Gastroesophageal sphincter (tissue), 3 donors: Measurements from ENCODE around the gene CELA2B.

Experiments
- POLR2A ChIP-seq, 2 donors: fragments of 450-650 bp; IDR thresholded peaks; one replicate each; pipeline ENCODE4 v1.6.1; 2017; ENCODE audit warnings: antibody characterized with exemption in 2 of 2, mild to moderate bottlenecking in 2 of 2, moderate library complexity in 1 of 2
- TF ChIP-seq, protein P1 (sequence below), 4 experiments: fragments of 200-600 bp in 2 of 4; fragments of 450-650 bp in 2 of 4; sonication (generic) in 1 of 4; IDR thresholded peaks; one replicate each; pipeline ENCODE4 v1.5.1; 2017 to 2019; ENCODE audit warnings: antibody characterized with exemption in 4 of 4, mild to moderate bottlenecking in 2 of 4, moderate library complexity in 2 of 4

DNA sequence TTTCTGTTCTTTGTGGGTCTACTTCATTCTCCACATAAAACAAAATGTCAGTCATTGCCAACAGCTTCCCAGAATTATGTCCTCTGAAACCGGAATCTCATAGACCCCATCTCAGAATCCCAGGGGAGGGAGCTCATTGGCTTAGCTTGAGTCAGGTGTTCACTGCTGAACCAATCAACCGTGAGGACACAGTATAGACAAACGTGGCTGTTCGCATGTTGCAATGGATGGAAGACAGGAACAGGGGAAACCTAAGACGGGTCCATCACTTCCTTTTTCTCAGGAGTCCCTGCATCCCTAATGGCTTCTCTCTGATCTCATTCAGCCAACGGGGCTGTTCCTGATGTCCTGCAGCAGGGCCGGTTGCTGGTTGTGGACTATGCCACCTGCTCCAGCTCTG is 10.2 kb upstream of the CELA2B start:
- TF ChIP-seq, protein P1, sequence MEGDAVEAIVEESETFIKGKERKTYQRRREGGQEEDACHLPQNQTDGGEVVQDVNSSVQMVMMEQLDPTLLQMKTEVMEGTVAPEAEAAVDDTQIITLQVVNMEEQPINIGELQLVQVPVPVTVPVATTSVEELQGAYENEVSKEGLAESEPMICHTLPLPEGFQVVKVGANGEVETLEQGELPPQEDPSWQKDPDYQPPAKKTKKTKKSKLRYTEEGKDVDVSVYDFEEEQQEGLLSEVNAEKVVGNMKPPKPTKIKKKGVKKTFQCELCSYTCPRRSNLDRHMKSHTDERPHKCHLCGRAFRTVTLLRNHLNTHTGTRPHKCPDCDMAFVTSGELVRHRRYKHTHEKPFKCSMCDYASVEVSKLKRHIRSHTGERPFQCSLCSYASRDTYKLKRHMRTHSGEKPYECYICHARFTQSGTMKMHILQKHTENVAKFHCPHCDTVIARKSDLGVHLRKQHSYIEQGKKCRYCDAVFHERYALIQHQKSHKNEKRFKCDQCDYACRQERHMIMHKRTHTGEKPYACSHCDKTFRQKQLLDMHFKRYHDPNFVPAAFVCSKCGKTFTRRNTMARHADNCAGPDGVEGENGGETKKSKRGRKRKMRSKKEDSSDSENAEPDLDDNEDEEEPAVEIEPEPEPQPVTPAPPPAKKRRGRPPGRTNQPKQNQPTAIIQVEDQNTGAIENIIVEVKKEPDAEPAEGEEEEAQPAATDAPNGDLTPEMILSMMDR (IDR thresholded peaks at IDR 0.05): no peak
- TF ChIP-seq POLR2A (IDR thresholded peaks at IDR 0.05): no peak
